ENCODE data around the gene C5. TPM values are rescaled to one million over a fixed set of nuclear protein-coding genes. Genes with fewer than 3 reads are reported as not detected.

C5 gene
- total RNA-seq, 3 donors from 2014 or later (not counting 1 experiment from before 2014, with no cell fraction given), result 1.5 to 2.0 (median 1.5) TPM

GRCh38 chr9:121066850-121067249 lies 16.8 kb upstream of the C5 start:
- H3K27ac ChIP-seq (ENCODE audit: low read length), result no peak overlapping the region
- WGBS (ENCODE audit: insufficient coverage), result 100% methylated on average over 1 of the region's 1 CpG
- no peaks in the 10 kb centered on the region for H3K36me3 ChIP-seq (ENCODE audit: control insufficient read depth, insufficient read depth, low read length)
- H3K4me3 ChIP-seq (ENCODE audit: low read length), result no peak overlapping the region
- peaks cover 6% of the 10 kb centered on the region for H3K4me1 ChIP-seq (ENCODE audit: control insufficient read depth, insufficient read depth, low read length)
- ATAC-seq, result no peak
- TF ChIP-seq CTCF (IDR thresholded peaks at IDR 0.05), result no peak
- peaks cover 0 to 3% of the 10 kb centered on the region in 2 donors for H3K27me3 Mint-ChIP-seq (ENCODE audit: low read depth in 2 of 2)
- no peaks in the 10 kb centered on the region for H3K36me3 Mint-ChIP-seq
- no peaks in the 10 kb centered on the region for H3K9me3 ChIP-seq (ENCODE audit: control insufficient read depth, insufficient read depth, low read length)
- H3K27ac Mint-ChIP-seq, result no peak overlapping the region
- H3K4me3 Mint-ChIP-seq, result no peak overlapping the region
- peaks cover 0 to 12% of the 10 kb centered on the region in 2 donors for H3K4me1 Mint-ChIP-seq
- no peaks in the 10 kb centered on the region for H3K9me3 Mint-ChIP-seq
- no peak for DNase-seq
- intact Hi-C loops (cut with micrococcal nuclease), result no loop called here
- H3K27me3 ChIP-seq (ENCODE audit: control insufficient read depth, insufficient read depth, low read length), result no peaks in the 10 kb centered on the region

DNA sequence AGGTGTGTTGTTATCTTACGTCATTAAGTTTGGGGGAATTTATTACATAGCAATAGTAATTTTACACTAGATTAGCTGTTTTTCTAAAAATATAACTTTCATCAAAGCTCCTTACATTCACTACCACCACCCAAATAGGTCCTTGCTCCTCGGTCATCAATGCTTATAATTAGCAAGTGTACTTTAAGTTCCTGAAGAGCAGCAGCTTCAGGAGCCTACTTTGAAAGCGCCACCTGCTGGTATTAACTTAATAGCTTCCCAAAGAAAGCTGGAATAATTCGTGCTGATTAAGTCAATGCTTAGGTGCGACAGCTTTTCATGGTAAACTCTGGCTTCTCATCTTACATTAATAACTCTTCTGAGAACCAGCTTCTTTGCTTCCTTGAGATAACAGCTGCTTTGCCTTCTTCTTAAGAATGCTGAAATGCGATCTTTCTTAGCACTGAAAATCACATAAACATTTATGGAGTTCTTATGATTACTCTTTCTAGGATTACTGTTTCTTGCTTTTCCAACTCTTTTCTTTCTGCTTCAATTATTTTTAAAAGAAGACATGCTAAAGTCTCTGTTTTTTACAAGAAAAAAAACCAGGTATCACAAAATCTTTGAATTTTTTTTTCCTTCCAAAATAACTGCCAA lies 10.0 kb upstream of the C5 start:
- intact Hi-C loops (cut with micrococcal nuclease), result loop anchor here (1.0 kb wide), 1 partner anchor 305 kb away; no protein-coding TSS in a partner anchor

DNA sequence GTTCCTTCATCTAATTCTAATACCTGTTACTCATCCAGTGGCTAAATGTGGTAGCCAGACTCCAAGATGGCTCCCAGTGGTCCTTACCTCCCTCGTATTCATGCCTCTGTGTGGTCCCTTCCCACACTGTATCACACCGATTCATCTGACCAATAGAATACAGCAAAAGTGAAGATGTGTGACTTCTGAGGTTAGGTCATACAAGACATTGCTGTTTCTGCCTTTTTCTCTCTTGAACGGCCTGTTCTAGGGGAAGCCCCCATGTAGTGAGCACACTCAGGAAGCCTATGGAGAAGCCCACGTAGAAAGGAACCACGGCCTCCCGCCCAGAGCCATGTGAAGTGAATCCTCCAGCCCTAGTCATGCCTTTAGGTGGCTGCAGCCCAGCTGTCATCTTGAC lies 9.4 kb upstream of the C5 start:
- Mint-ChIP-seq H3K36me3 (no peaks in the 10 kb centered on the region), H3K4me3 (no peak overlapping the region), H3K27me3 (ENCODE audit: low read depth in 2 of 2) (peaks cover 0 to 3% of the 10 kb centered on the region in 2 donors), H3K9me3 (peaks cover 0 to 4% of the 10 kb centered on the region in 2 donors), H3K4me1 (no peaks in the 10 kb centered on the region), H3K27ac (no peak overlapping the region)
- no peaks in the 10 kb centered on the region for H3K4me1 ChIP-seq (ENCODE audit: control insufficient read depth, insufficient read depth, low read length)
- no peaks in the 10 kb centered on the region for H3K36me3 ChIP-seq (ENCODE audit: control insufficient read depth, insufficient read depth, low read length)
- DNase-seq (no peak), ATAC-seq (no peak)
- no peaks in the 10 kb centered on the region for H3K27me3 ChIP-seq (ENCODE audit: control insufficient read depth, insufficient read depth, low read length)
- intact Hi-C loops (cut with micrococcal nuclease), result no loop called here
- H3K9me3 ChIP-seq (ENCODE audit: control insufficient read depth, insufficient read depth, low read length), result no peaks in the 10 kb centered on the region
- WGBS (ENCODE audit: insufficient coverage), result 83% methylated on average over 6 of the region's 6 CpGs
- H3K4me3 ChIP-seq (ENCODE audit: low read length), result no peak overlapping the region
- no peak for TF ChIP-seq CTCF (IDR thresholded peaks at IDR 0.05)
- no peak overlapping the region for H3K27ac ChIP-seq (ENCODE audit: low read length)

More for the DNA sequence above, 10.0 kb upstream of the C5 start:
- peak; percentile 76 for TF ChIP-seq CTCF (IDR thresholded peaks at IDR 0.05)
- H3K4me3 ChIP-seq (ENCODE audit: low read length), result no peak overlapping the region
- ATAC-seq (peak in 2 of 3 donors; percentile 44 to 57), DNase-seq (peak in 1 of 2 donors; percentile 77)
- no peaks in the 10 kb centered on the region for H3K9me3 ChIP-seq (ENCODE audit: control insufficient read depth, insufficient read depth, low read length)
- Mint-ChIP-seq H3K27ac (no peak overlapping the region), H3K27me3 (ENCODE audit: low read depth in 2 of 2) (peaks cover 0 to 3% of the 10 kb centered on the region in 2 donors), H3K36me3 (no peaks in the 10 kb centered on the region), H3K9me3 (peaks cover 0 to 4% of the 10 kb centered on the region in 2 donors), H3K4me3 (no peak overlapping the region), H3K4me1 (no peaks in the 10 kb centered on the region)
- no peaks in the 10 kb centered on the region for H3K36me3 ChIP-seq (ENCODE audit: control insufficient read depth, insufficient read depth, low read length)
- H3K27ac ChIP-seq (ENCODE audit: low read length), result no peak overlapping the region
- 19% methylated on average over 5 of the region's 6 CpGs for WGBS (ENCODE audit: insufficient coverage)
- H3K27me3 ChIP-seq (ENCODE audit: control insufficient read depth, insufficient read depth, low read length), result no peaks in the 10 kb centered on the region
- no peaks in the 10 kb centered on the region for H3K4me1 ChIP-seq (ENCODE audit: control insufficient read depth, insufficient read depth, low read length)

DNA sequence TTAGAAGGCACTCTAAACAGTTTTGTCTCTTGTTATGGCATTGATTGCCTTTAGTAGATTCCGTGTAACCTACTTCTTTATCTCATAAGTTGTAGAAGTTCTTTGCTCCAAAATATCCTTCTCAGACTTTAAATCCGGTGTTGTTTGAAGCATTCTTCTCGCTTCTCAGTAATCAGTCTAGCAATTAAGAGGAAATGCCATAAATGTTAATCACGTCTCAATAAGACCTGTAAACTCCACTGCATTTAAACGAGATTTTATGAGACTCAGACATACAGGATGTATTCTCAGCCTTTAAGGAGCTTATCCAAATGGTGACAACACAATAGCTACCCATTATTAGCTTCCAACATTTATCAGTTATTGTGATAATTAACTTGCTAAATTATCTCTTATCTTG lies 7.7 kb upstream of the C5 start:
- Mint-ChIP-seq H3K36me3 (no peaks in the 10 kb centered on the region), H3K9me3 (peaks cover 0 to 4% of the 10 kb centered on the region in 2 donors), H3K27me3 (ENCODE audit: low read depth in 2 of 2) (peaks cover 0 to 1% of the 10 kb centered on the region in 2 donors), H3K27ac (no peak overlapping the region), H3K4me3 (no peak overlapping the region), H3K4me1 (no peaks in the 10 kb centered on the region)
- Histone ChIP-seq H3K36me3 (ENCODE audit: control insufficient read depth, insufficient read depth, low read length) (no peaks in the 10 kb centered on the region), H3K9me3 (ENCODE audit: control insufficient read depth, insufficient read depth, low read length) (no peaks in the 10 kb centered on the region), H3K4me3 (ENCODE audit: low read length) (no peak overlapping the region), H3K27me3 (ENCODE audit: control insufficient read depth, insufficient read depth, low read length) (no peaks in the 10 kb centered on the region), H3K27ac (ENCODE audit: low read length) (no peak overlapping the region), H3K4me1 (ENCODE audit: control insufficient read depth, insufficient read depth, low read length) (no peaks in the 10 kb centered on the region)
- no peak for TF ChIP-seq CTCF (IDR thresholded peaks at IDR 0.05)
- DNase-seq (no peak), ATAC-seq (no peak)
- 91% methylated on average over 4 of the region's 5 CpGs for WGBS (ENCODE audit: insufficient coverage)
- intact Hi-C loops (cut with micrococcal nuclease), result no loop called here

Measured in natural killer cell (primary cell).